GM18502 (cell line): ENCODE data around the gene RFPL1.
A peak's percentile ranks its signal among the peaks of the same experiment; 100 is the strongest.

Source experiments
- ATAC-seq: cut with Tn5 transposase; IDR thresholded peaks from one replicate; pipeline ENCODE4 v1.9.1; 2021; ENCODE audit warnings: mild to moderate bottlenecking; ENCODE audit not compliant: unreplicated experiment, poor library complexity

Gene RFPL1

GRCh38 chr22:29435236-29436136 is 2.9 kb upstream of the RFPL1 start:
- no peak for ATAC-seq

GRCh38 chr22:29442976-29443375 is 4.6 kb downstream of the RFPL1 start:
- no peak for ATAC-seq

- no peak for ATAC-seq
Measured at GRCh38 chr22:29443452-29443851, 5.1 kb downstream of the RFPL1 start.

DNA sequence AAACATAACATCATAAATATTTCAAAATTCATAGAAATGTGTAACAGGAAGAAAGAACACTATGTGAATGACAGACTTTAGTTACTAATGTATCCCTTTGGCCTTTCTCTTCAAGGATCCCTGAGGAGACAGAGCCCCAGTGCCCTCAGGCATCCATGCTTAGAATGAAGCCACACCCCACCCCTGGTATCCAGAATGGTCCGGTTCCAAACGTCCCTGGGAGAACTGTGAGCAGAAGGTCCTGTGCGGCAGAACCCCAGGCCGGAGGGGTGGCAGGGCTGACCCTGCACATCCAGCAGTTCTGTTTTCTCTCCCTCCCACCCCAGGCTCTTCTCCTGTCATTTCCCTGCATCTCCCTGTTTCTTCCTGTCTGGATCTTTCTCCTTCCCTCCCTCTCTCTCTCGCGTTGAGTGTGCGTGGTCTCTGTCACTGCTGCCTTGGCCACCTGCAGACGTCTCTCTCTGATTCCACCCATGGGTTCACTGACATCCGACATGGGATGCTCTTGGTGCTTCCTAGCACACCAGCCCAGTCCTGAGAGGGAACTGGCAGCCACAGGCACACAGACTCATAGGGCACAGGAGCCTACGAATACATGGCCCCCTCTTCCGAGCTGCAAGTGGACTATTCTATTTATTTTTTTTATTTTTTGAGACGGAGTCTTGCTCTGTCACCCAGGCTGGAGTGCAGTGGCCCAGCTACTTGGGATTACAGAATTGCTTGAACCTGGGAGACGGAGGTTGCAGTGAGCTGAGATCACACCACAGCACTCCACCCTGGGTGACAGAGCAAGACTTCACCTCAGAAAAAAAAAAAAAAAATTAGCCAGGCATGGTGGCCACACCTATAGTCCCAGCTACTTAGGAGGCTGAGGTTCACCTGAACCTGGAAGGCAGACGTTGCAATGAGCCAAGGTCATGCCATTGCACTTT is 5.7 kb downstream of the RFPL1 start:
- no peak for ATAC-seq

DNA sequence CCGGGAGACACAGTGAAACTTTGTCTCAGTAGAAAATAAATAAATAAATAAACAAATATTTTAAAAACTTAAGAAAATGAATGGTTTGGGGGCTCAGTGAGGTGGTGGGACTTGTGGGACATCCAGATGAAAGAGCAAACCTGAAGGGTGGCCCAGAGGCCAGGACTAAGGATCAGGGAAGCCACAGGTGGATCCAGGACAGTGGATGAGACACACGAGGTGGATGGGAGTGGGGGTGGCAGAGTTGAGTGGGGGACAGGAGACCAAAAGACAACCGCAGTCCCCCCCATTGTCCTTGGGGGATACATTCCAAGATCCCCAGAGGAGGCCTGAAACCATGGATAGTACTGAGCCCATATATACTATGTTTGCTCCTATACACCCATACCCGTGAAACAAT is 7.1 kb downstream of the RFPL1 start:
- ATAC-seq: no peak

DNA sequence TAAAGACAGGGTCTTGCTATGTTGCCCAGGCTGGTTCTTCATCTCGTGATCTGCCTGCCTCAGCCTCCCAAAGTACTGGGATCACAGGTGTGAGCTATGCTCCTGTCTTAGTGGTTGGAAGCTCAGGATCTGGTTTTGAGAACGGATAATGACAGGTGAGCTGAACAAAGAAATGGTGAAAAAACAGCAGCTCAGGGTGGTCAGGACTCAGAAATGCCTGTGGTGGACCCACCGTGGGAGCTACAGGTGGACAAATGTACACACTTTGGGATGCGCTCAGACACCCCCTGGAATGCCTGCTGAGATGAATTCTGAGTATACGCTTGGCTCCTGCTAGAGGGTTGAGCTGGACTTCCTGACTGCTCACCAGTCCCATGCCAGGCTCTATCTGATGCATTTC is 9.5 kb downstream of the RFPL1 start:
- no peak for ATAC-seq

DNA sequence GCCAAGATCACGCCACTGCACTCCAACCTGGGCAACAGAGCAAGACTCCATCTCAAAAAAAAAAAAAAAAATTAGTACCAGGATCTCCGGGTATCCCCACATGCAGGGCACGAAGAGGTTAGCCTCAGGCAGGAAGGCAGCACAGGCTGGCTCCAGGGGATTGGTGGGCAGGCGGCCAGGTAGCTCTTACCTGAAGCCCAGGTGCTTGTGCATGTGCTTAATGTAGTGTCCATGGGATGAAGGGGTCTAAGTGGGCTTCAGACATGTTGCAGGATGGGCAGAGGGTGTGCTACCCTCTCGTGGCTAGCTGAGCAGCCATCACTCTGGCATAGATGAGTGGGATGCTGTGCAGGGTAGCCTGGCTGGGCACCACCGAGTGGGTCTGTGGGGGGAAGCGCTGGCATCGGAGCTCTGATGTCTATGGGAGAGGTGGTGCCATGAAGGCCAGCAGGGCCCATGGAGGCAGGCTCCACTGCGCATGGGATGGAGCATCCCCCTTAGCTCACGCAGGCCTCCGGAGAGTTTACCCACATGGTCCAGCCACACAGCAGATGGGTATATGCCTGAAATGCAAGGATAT is 11.0 kb downstream of the RFPL1 start:
- ATAC-seq: no peak

- ATAC-seq: no peak
Measured at GRCh38 chr22:29450222-29450621, 11.8 kb downstream of the RFPL1 start.

- no peak for ATAC-seq
Measured at GRCh38 chr22:29451863-29452262, 13.5 kb downstream of the RFPL1 start.

- ATAC-seq: no peak
Measured at GRCh38 chr22:29454276-29454675, 15.9 kb downstream of the RFPL1 start.

DNA sequence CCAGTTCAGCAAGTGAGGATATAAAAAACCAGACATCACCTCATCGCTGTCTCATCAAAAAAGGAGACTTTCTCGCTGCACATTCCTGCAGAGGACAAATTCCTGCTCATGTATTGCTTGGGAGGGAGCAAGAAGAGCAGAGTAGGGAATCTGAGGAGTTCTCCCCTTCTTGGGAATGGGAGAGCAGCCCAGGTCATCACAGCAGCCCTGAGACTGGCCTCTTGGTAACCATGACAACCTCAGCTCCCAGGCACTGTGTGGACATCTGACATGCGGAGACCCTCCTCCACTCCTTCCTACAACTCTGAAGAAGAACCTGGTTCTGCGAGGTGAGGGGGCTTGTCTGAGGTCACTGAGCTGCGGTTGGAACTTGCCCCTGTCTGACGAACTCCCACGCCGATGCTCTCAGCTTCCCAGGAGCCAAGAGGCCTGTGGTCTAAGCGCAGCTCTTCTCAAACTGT is 17.9 kb downstream of the RFPL1 start:
- no peak for ATAC-seq

DNA sequence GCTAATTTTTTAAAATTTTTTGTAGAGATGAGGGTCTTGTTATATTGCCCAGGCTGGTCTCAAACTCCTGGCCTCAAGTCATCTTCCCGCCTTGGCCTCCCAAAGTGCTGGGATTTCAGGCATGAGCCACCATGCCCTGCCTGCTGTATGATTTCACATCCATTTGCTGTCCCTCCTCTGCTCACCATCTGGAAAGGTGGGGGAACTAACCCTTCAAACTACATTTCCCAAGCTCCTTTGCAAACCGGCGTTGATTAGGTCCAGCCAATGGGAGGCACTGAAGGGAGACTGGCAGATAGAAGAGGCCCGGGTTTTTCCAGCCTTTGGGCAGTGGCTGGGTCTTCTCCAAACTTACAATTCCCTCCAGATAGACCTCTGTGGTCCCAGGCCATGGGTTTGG is 19.3 kb downstream of the RFPL1 start:
- peak; percentile 45 for ATAC-seq

DNA sequence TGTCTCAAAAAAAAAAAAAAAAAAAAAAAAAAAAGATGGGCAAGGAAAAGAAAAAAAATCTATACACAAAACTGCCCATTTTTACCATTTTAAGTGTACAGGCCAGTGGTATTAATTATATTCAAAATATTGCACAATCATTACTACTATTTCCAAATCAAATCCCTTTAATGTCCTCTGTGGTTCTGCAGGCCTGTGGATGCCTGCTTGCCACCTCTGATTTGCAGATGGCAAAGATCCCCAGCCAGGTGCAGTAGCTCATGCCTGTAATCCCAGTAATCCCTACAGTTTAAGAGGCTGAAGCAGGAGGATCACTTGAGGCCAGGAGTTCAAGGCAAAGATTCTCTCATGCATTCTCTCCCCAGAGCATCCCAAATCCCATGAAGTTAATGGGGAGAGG is 20.2 kb downstream of the RFPL1 start:
- ATAC-seq: no peak

- no peak for ATAC-seq
Measured at GRCh38 chr22:29459773-29460172, 21.4 kb downstream of the RFPL1 start.

- no peak for ATAC-seq
Measured at GRCh38 chr22:29461263-29461662, 22.9 kb downstream of the RFPL1 start.

- ATAC-seq: no peak
Measured at GRCh38 chr22:29463629-29464028, 25.2 kb downstream of the RFPL1 start.

GRCh38 chr22:29464581-29464980 is 26.2 kb downstream of the RFPL1 start:
- no peak for ATAC-seq

GRCh38 chr22:29469755-29470154 is 31.4 kb downstream of the RFPL1 start:
- no peak for ATAC-seq

- no peak for ATAC-seq
Measured at GRCh38 chr22:29470159-29470855, 31.9 kb downstream of the RFPL1 start.

GRCh38 chr22:29473001-29473400 is 34.6 kb downstream of the RFPL1 start:
- no peak for ATAC-seq
